HG03565 (cell line): ENCODE data around the gene KRTAP21-3.

Source experiments
- ATAC-seq: cut with Tn5 transposase; IDR thresholded peaks from one replicate; pipeline ENCODE4 v1.9.1; 2021; ENCODE audit warnings: mild to moderate bottlenecking, moderate library complexity; ENCODE audit not compliant: unreplicated experiment

Gene KRTAP21-3

DNA sequence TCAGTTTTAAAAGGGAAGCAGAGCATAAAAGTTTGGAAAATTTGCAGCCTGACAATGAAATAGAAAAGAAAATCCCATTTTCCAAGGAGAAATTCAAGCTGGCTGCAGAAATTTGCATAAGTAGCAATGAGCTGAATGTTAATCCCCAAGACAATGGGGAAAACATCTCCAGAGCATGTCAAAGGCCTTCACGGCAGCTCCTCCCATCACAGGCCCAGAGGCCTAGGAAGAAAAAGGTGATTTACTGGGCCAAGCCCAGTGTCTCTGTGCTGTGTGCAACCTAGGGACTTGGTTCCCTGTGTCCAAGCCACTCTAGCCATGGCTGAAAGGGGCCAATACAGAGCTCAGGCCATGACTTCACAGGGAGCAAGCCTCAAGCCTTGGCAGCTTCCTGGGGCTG, 49.8 kb downstream of the KRTAP21-3 start:
- no peak for ATAC-seq
